RKO (cell line): Measurements from ENCODE around the gene GABRR3.
"Not testable (repeated sequence)": the region's sequence is repeated elsewhere in the genome, so short reads cannot be mapped to it uniquely, and the experiment has no call there.

Source experiments
- DNase-seq: peaks from one replicate; pipeline ENCODE4 v3.0.0-alpha.2; 2016; ENCODE audit warnings: low spot score

GABRR3 gene

GRCh38 chr3:98021830-98022560 is 13.1 kb downstream of the GABRR3 start:
- peak; percentile 54 for DNase-seq

DNA sequence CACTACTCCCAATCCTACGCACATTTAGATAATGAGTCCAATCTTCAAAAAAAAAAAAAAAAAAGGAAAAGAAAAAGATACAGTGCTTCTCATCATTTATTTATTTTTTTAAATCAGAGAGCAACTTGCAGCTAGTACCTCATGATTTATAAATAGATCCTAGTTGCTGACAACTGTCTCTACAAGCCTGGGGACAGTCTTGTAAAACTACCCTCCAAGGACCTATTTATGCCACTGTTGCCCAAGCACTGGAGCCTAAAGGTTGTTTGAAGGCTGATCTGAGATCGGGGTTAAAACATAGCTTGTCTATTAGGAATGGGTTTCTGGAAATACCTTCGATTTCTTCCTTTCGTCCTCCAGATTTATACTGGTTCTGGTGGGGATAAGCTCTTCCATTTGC is 14.7 kb downstream of the GABRR3 start:
- no peak for DNase-seq

DNA sequence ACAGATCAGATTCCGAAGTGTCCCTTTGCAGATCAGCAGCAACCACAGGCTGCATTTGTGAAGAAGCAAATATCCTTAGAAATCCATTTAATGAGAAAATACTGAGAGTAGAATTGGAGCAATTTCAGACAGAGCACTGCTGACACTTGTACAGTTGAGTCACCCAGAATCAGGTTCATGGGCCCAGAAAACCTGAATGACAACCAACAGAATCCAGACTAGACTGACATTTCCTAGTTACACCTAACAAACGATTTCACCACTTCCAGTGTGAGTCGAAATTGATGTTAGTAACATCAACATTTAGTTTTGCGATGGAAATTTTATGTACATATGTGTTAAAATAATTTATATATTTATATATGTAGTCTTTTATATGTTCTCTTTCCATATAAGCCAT is 16.8 kb downstream of the GABRR3 start:
- DNase-seq, result no peak

- DNase-seq, result no peak
Observed at GRCh38 chr3:98014268-98014585, 20.9 kb downstream of the GABRR3 start.

DNA sequence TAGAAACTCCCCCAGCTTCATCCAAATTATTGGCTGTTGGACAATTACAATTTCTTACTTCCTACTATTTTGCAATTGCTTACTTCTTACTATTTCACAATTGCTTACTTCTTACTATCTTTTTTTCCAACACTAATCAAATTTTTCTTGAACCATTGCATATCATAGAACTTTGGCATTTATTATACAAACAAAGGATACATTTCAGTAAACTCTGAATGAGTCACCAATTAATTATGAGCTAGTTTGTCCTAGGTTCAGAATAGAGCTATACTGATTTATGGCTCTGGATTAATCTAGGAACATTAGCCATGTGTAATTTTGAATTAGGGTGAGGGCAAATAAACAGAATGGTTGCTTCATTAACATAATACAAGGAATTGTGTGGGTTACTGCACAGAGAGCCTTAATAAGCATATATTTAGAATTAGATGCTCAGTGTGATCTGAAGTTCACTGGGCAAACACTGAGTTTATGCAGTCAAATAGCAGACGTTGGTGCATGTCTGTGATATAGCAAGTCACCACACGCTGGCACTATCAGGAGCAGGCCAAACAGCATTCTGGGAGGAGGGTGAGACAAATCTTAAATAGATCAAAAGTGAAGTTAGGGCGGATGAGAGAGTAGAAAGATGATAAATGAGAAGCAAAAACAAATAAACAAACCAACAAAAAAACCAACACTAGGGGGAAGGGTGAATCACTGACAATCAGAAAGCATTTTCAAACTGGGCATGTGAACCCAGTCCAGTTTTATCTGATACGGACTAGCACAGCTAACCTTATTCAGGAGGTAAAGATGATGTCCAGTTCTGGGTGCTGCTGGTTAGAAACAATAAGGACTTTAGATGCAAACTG is 21.5 kb downstream of the GABRR3 start:
- DNase-seq, result no peak

DNA sequence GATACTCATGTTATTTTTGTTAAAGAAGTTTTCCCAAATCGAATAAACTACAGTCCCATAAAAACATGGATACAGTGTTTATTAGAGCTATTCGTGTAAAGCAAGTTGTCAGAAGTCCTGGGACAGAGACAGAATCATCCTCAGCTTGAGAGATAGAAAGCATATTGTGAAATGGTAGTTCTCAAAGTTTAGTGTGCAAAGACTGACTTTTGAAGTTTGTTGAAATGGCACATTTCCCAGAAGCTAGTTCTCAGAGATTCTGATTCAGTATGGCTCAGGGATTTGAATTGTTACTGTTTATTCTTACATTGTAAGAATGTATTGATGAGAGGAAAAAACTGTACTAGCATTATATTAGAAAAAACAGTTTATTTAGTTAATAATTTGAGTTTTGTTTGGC is 22.1 kb downstream of the GABRR3 start:
- no peak for DNase-seq

GRCh38 chr3:98010883-98011449 is 24.1 kb downstream of the GABRR3 start:
- DNase-seq, result not testable (repeated sequence)

DNA sequence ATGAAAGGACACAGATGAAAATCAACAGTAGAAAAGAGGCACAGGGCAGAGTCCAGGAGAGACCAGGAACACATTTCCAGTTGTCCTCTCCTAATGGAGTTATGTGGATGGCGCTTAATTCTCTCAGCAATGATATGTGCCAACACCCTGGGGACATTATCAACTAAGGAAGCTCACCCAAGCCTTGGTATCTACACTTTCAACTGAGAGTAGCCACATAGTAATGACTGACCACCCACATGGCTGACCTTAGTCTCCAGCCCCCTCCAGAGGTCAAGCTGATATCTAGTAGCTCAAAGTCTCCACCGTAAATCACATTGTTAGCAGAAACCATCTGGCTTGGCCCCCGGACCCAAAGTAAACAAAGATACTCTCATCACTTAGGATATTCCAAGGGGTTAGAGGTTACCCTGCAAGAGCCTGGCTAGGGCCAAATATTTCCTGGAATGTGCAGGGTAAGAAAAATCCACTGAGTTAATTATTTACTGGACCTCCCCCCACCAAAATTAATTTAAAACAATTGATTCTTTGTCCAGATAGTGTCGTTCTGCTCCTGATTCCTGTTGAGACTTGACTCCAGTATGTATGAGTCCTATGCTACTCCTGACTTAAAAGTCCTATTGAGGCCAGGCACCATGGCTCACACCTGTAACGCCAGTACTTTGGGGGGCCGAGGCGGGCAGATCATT is 24.8 kb downstream of the GABRR3 start:
- no peak for DNase-seq

- DNase-seq, result no peak
Observed at GRCh38 chr3:98008855-98009254, 26.3 kb downstream of the GABRR3 start.

GRCh38 chr3:98005438-98005837 is 29.7 kb downstream of the GABRR3 start:
- no peak for DNase-seq

GRCh38 chr3:98004721-98005120 is 30.4 kb downstream of the GABRR3 start:
- DNase-seq, result no peak

GRCh38 chr3:98003306-98003969 is 31.7 kb downstream of the GABRR3 start:
- DNase-seq, result no peak

DNA sequence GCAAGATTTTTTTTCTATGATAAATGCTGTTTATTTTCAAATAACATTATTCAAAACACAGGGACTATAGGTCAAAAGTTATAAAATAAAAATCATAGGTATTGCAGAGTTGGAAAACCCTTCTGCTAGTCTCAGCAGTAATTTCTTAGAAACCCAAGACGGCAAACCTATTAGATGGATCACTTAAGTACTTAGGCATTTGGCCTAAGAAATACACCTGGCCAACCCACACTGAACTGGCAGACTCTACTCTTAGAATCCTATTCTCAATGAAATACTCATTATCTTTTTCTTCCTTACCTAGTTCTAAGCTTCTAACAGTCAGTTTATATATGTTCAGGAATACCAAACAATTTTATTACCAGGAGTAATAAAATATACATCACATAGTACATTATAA is 32.4 kb downstream of the GABRR3 start:
- no peak for DNase-seq

GRCh38 chr3:97999994-98000393 is 35.1 kb downstream of the GABRR3 start:
- DNase-seq, result no peak

DNA sequence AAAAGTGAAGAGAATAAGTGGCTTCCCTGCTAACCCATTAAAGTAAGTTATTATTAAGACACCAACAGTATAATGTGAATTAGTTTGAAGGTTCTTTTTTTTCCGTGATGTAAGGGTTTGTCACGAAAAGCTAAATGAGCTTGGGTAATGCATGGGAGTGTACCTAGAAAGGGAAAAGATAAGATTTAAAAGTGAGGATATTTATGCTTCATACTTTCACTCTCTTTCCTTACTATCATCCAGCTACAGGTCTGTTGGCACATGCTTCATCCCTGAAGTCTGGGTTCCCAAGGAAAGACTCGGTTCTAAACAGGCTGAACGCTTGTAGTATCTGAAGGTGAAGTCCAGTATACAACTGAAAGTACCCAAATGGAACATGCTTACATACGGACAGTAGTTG is 36.0 kb downstream of the GABRR3 start:
- DNase-seq, result no peak

GRCh38 chr3:97996988-97997387 is 38.1 kb downstream of the GABRR3 start:
- DNase-seq, result no peak

- DNase-seq, result no peak
Observed at GRCh38 chr3:97994328-97994945, 40.7 kb downstream of the GABRR3 start.

GRCh38 chr3:97993526-97993925 is 41.6 kb downstream of the GABRR3 start:
- no peak for DNase-seq

DNA sequence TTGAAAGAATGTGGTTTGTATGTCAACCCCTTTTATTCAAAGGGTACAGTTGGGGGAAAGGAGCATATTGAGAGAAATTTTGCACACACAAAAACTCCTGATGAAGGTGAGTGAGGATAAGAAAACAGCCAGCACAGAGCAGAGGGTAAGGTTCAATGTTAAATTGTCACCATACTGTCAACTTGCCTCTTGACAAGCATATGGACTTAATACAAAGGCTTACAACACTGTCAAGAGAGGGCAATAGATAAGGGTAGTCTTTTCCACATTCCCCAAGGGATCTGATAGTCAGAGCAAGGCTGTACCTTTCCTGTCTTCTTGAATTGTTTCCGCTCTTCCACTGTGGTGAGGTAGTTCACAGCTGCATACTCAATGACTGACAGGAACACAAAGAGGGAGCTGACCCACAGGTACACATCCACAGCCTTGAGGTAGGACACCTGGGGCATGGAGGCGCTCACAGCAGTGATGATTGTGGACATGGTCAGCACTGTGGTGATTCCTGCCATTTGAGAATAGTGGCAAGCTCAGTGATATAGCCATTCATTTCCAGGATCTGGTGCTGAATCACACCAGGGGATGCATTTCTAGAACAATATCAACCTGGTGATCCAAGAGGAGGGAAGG is 42.5 kb downstream of the GABRR3 start:
- DNase-seq, result no peak

DNA sequence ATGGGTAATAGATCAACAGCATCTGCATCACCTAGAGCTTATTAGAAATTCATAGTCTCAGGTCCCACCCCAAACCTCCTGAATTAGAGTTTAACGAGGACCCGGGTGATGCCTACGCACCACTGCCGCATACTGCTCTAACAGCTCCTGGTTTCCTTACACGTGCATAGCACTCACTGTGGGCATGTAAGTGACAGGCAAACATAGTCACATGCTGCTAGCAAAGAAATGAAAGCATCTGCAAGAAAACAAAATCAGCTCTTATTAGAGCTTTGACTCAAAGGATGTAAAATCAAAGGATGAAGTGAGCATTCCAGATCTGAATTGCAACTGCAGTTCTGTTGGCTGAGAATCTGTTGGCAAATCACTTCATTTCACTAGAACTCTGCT is 43.8 kb downstream of the GABRR3 start:
- no peak for DNase-seq

GRCh38 chr3:97990624-97991292 is 44.4 kb downstream of the GABRR3 start:
- no peak for DNase-seq
